Measurements from ENCODE around the gene POM121L2.

POM121L2 gene

GRCh38 chr6:27312146-27312949 is at the start of gene POM121L2:
Gene POM121L2, minus strand, starts transcription at chr6:27312273. Its CDS starts 103 bp downstream, at chr6:27312170.
- peak; percentile 49 to 72 for DNase-seq
- TF ChIP-seq GATA1 (IDR thresholded peaks at IDR 0.05; ENCODE audit: low read depth, low read length) = no peak
- TF ChIP-seq POLR2A (IDR thresholded peaks at IDR 0.05; ENCODE audit: low read length) = no peak

GRCh38 chr6:27359231-27359630 is 47.2 kb upstream of the POM121L2 start:
- TF ChIP-seq POLR2A (IDR thresholded peaks at IDR 0.05; ENCODE audit: low read length) = no peak
- no peak for TF ChIP-seq GATA1 (IDR thresholded peaks at IDR 0.05; ENCODE audit: low read depth, low read length)
- no peak for DNase-seq

- TF ChIP-seq GATA1 (IDR thresholded peaks at IDR 0.05; ENCODE audit: low read depth, low read length) = no peak
- no peak for TF ChIP-seq POLR2A (IDR thresholded peaks at IDR 0.05; ENCODE audit: low read length)
- DNase-seq = no peak
These were observed 46.7 kb upstream of the POM121L2 start for GRCh38 chr6:27358786-27359185.

GRCh38 chr6:27352850-27353249 is 40.8 kb upstream of the POM121L2 start:
- TF ChIP-seq GATA1 (IDR thresholded peaks at IDR 0.05; ENCODE audit: low read depth, low read length) = no peak
- no peak for TF ChIP-seq POLR2A (IDR thresholded peaks at IDR 0.05; ENCODE audit: low read length)
- DNase-seq = no peak

GRCh38 chr6:27334141-27334540 is 22.1 kb upstream of the POM121L2 start:
- TF ChIP-seq POLR2A (IDR thresholded peaks at IDR 0.05; ENCODE audit: low read length) (no peak), GATA1 (IDR thresholded peaks at IDR 0.05; ENCODE audit: low read depth, low read length) (no peak)
- no peak for DNase-seq

- no peak for DNase-seq
- TF ChIP-seq GATA1 (IDR thresholded peaks at IDR 0.05; ENCODE audit: low read depth, low read length) = no peak
- TF ChIP-seq POLR2A (IDR thresholded peaks at IDR 0.05; ENCODE audit: low read length) = no peak
These were observed 21.6 kb upstream of the POM121L2 start for GRCh38 chr6:27333642-27334040.

- TF ChIP-seq GATA1 (IDR thresholded peaks at IDR 0.05; ENCODE audit: low read depth, low read length) = no peak
- TF ChIP-seq POLR2A (IDR thresholded peaks at IDR 0.05; ENCODE audit: low read length) = no peak
- peak; percentile 52 to 61 for DNase-seq
These were observed 20.9 kb upstream of the POM121L2 start for GRCh38 chr6:27332692-27333641.

GRCh38 chr6:27327023-27327738 is 15.1 kb upstream of the POM121L2 start:
- no peak for TF ChIP-seq POLR2A (IDR thresholded peaks at IDR 0.05; ENCODE audit: low read length)
- TF ChIP-seq GATA1 (IDR thresholded peaks at IDR 0.05; ENCODE audit: low read depth, low read length) = no peak
- DNase-seq = no peak

- no peak for DNase-seq
- TF ChIP-seq POLR2A (IDR thresholded peaks at IDR 0.05; ENCODE audit: low read length) (no peak), GATA1 (IDR thresholded peaks at IDR 0.05; ENCODE audit: low read depth, low read length) (no peak)
These were observed 9.8 kb upstream of the POM121L2 start for GRCh38 chr6:27321901-27322300.

- DNase-seq = no peak
- TF ChIP-seq GATA1 (IDR thresholded peaks at IDR 0.05; ENCODE audit: low read depth, low read length) (no peak), POLR2A (IDR thresholded peaks at IDR 0.05; ENCODE audit: low read length) (no peak)
These were observed 9.3 kb upstream of the POM121L2 start for GRCh38 chr6:27321370-27321769.

GRCh38 chr6:27318973-27319372 is 6.9 kb upstream of the POM121L2 start:
- TF ChIP-seq GATA1 (IDR thresholded peaks at IDR 0.05; ENCODE audit: low read depth, low read length) = no peak
- TF ChIP-seq POLR2A (IDR thresholded peaks at IDR 0.05; ENCODE audit: low read length) = no peak
- no peak for DNase-seq

- no peak for DNase-seq
- no peak for TF ChIP-seq POLR2A (IDR thresholded peaks at IDR 0.05; ENCODE audit: low read length)
- TF ChIP-seq GATA1 (IDR thresholded peaks at IDR 0.05; ENCODE audit: low read depth, low read length) = no peak
These were observed 2.0 kb upstream of the POM121L2 start for GRCh38 chr6:27314046-27314445.

- DNase-seq = no peak
- TF ChIP-seq POLR2A (IDR thresholded peaks at IDR 0.05; ENCODE audit: low read length) = no peak
These were observed 838 bp upstream of the POM121L2 start for GRCh38 chr6:27312950-27313271.

- TF ChIP-seq GATA1 (IDR thresholded peaks at IDR 0.05; ENCODE audit: low read depth, low read length) (no peak), POLR2A (IDR thresholded peaks at IDR 0.05; ENCODE audit: low read length) (no peak)
- no peak for DNase-seq
These were observed 297 bp downstream of the POM121L2 start for GRCh38 chr6:27311806-27312145.
